HEK293T (cell line): ENCODE data around the gene LRRC8C.

Source experiments
- CTCF ChIA-PET: fragments of 350-600 bp; formaldehyde crosslinking; extraction: SDS; loops from one replicate; lab custom pipeline; 2021; ENCODE audit warnings: antibody characterized with exemption, inconsistent platforms; lab: Yijun Ruan, JAX
- POLR2A ChIA-PET: fragments of 350-600 bp; formaldehyde crosslinking; extraction: SDS; loops from one replicate; lab custom pipeline; 2020; ENCODE audit warnings: antibody characterized with exemption, inconsistent platforms; lab: Yijun Ruan, JAX
- DNase-seq: peaks from one replicate; pipeline ENCODE4 v3.0.0; 2012; ENCODE audit warnings: mixed read lengths; ENCODE audit errors: extremely low spot score
- ARNT ChIP-seq: fragments of 450-650 bp; IDR thresholded peaks from 2 replicates; pipeline ENCODE4 v1.6.1; 2017; ENCODE audit warnings: mild to moderate bottlenecking
- BHLHE40 ChIP-seq: fragments of 450-650 bp; IDR thresholded peaks from 2 replicates; pipeline ENCODE4 v1.6.1; 2016; ENCODE audit warnings: mild to moderate bottlenecking, moderate library complexity, borderline replicate concordance
- CTBP1 ChIP-seq: fragments of 450-650 bp; IDR thresholded peaks from 2 replicates; pipeline ENCODE4 v1.6.1; 2016; ENCODE audit warnings: borderline replicate concordance
- ELF4 ChIP-seq: fragments of 450-650 bp; IDR thresholded peaks from 2 replicates; pipeline ENCODE4 v1.6.1; 2017; ENCODE audit warnings: antibody characterized with exemption
- FOXA1 ChIP-seq: fragments of 450-650 bp; IDR thresholded peaks from 2 replicates; pipeline ENCODE4 v1.6.1; 2016; ENCODE audit warnings: mild to moderate bottlenecking
- FOXK2 ChIP-seq: fragments of 450-650 bp; IDR thresholded peaks from 2 replicates; pipeline ENCODE4 v1.6.1; 2016; ENCODE audit warnings: mild to moderate bottlenecking
- FOXM1 ChIP-seq: fragments of 450-650 bp; IDR thresholded peaks from 2 replicates; pipeline ENCODE4 v1.6.1; 2017; ENCODE audit warnings: mild to moderate bottlenecking, borderline replicate concordance
- HDGF ChIP-seq: fragments of 450-650 bp; IDR thresholded peaks from 2 replicates; pipeline ENCODE4 v1.6.1; 2017; ENCODE audit warnings: antibody characterized with exemption, borderline replicate concordance
- L3MBTL2 ChIP-seq: fragments of 450-650 bp; conservative IDR thresholded peaks from 2 replicates; pipeline ENCODE4 v1.6.1; 2016; ENCODE audit warnings: mild to moderate bottlenecking
- LEF1 ChIP-seq: fragments of 450-650 bp; IDR thresholded peaks from 2 replicates; pipeline ENCODE4 v1.6.1; 2017; ENCODE audit warnings: mild to moderate bottlenecking, borderline replicate concordance
- NFRKB ChIP-seq: fragments of 450-650 bp; IDR thresholded peaks from 2 replicates; pipeline ENCODE4 v1.6.1; 2016; ENCODE audit warnings: mild to moderate bottlenecking, moderate library complexity
- SP1 ChIP-seq: fragments of 450-650 bp; IDR thresholded peaks from 2 replicates; pipeline ENCODE4 v1.6.1; 2017
- SUZ12 ChIP-seq: fragments of 450-650 bp; IDR thresholded peaks from 2 replicates; pipeline ENCODE4 v1.6.1; 2016; ENCODE audit warnings: mild to moderate bottlenecking
- TARDBP ChIP-seq: fragments of 450-650 bp; IDR thresholded peaks from 2 replicates; pipeline ENCODE4 v1.6.1; 2016
- ZNF384 ChIP-seq: fragments of 450-650 bp; IDR thresholded peaks from 2 replicates; pipeline ENCODE4 v1.6.1; 2016
- TF ChIP-seq, protein P1 (sequence below): fragments of 450-650 bp; IDR thresholded peaks from 2 replicates; pipeline ENCODE4 v1.6.1; 2016

LRRC8C gene

DNA sequence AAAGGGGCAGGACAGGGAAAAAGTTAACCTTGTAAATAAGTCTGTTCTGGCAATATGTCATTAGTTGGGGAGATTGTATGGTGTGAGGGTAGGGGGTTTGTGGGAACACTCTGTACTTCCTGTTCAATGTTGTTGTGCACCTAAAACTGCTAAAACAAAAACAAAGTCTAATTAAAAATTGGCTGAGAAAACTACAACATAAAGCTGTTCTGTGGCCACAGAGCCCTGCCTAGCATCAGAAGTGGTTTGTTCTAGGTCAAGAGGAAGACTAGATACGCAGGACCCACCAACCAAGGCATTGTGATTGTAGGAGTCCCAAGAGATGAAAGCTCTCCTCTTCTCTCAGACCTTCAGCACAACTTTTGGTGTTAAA lies 106.9 kb downstream of the LRRC8C start:
- TF ChIP-seq ZNF384, result no peak
- no peak for TF ChIP-seq FOXA1
- CTCF ChIA-PET, result no interaction called here
- POLR2A ChIA-PET, result no interaction called here
- DNase-seq, result no peak

DNA sequence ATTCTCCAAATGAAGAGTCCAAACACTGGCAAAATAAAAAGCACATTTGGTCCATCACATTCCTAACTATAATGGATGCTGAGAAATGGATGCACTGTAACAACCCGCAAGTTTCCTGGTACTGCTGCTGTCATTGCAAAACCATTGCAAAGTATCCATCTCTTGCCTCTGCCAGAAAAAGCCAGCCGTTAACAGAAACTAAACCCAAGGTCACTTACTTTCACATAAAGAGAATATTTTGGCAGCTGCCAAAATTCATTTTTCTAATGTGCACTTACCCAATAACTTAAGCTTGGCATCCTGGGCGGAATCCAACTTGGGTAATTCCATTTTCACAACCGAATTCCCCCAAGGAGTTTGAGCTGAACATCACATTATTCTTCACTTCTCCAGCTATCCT lies 110.9 kb downstream of the LRRC8C start:
- DNase-seq, result no peak
- no peak for TF ChIP-seq TARDBP
- no peak for TF ChIP-seq FOXM1
- no peak for TF ChIP-seq L3MBTL2
- TF ChIP-seq, protein P1, sequence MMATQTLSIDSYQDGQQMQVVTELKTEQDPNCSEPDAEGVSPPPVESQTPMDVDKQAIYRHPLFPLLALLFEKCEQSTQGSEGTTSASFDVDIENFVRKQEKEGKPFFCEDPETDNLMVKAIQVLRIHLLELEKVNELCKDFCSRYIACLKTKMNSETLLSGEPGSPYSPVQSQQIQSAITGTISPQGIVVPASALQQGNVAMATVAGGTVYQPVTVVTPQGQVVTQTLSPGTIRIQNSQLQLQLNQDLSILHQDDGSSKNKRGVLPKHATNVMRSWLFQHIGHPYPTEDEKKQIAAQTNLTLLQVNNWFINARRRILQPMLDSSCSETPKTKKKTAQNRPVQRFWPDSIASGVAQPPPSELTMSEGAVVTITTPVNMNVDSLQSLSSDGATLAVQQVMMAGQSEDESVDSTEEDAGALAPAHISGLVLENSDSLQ, result no peak
- no peak for TF ChIP-seq ARNT
- TF ChIP-seq LEF1, result no peak
- TF ChIP-seq ZNF384, result no peak
- no peak for TF ChIP-seq SP1
- TF ChIP-seq CTBP1, result no peak
- TF ChIP-seq BHLHE40, result no peak
- TF ChIP-seq SUZ12, result no peak
- TF ChIP-seq FOXA1, result no peak
- no peak for TF ChIP-seq ELF4
- no peak for TF ChIP-seq NFRKB
- TF ChIP-seq HDGF, result no peak
- no peak for TF ChIP-seq FOXK2
- POLR2A ChIA-PET, result no interaction called here
- CTCF ChIA-PET, result interaction anchor here (0.5 to 0.6 kb wide), 2 partner anchors 48 to 61 kb away, joined by 3 read pairs; no protein-coding TSS in a partner anchor

- DNase-seq, result no peak
- no peak for TF ChIP-seq NFRKB
- no peak for TF ChIP-seq BHLHE40
- TF ChIP-seq TARDBP, result no peak
- TF ChIP-seq SP1, result no peak
- no peak for TF ChIP-seq ARNT
- ChIA-PET POLR2A (no interaction called here), CTCF (no interaction called here)
These were observed 113.7 kb downstream of the LRRC8C start for GRCh38 chr1:89746424-89747149.

DNA sequence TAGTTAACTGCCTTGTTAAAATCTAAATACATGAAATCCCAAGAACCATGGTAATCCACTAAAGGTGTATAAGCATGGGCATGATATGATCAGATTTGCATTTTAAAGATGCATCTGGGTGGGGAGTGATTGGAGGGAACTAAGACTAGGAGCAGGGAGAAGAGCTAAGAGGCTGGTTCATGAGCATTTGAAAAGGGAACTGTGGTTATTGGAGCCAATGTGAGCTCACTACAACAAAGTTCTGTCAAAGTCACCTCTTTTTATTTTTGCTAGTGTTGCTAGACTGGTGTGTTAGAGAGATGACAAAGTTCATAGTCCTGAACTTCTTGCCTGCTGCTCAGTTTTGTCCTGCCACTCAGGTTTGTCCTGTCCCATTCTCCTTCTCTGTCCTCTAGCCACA lies 120.8 kb downstream of the LRRC8C start:
- CTCF ChIA-PET, result no interaction called here
- TF ChIP-seq ELF4 (no peak), ZNF384 (no peak), FOXM1 (no peak), SP1 (no peak), SUZ12 (no peak), CTBP1 (no peak), L3MBTL2 (no peak), BHLHE40 (no peak), FOXA1 (no peak), HDGF (no peak), NFRKB (no peak), LEF1 (no peak), ARNT (no peak), FOXK2 (no peak), TARDBP (no peak)
- TF ChIP-seq, protein P1, result no peak
- POLR2A ChIA-PET, result no interaction called here
- DNase-seq, result no peak

GRCh38 chr1:89754518-89754917 lies 121.6 kb downstream of the LRRC8C start:
- no peak for DNase-seq
- ChIA-PET POLR2A (no interaction called here), CTCF (interaction anchor here (1.0 kb wide), 2 partner anchors 8 to 13 kb away, joined by 3 to 4 read pairs; no protein-coding TSS in a partner anchor)
- no peak for TF ChIP-seq L3MBTL2
- no peak for TF ChIP-seq SUZ12
- TF ChIP-seq ZNF384, result no peak
- TF ChIP-seq CTBP1, result no peak
- no peak for TF ChIP-seq LEF1
- no peak for TF ChIP-seq ARNT
- no peak for TF ChIP-seq BHLHE40
- TF ChIP-seq ELF4, result no peak
- no peak for TF ChIP-seq NFRKB
- TF ChIP-seq TARDBP, result no peak
- no peak for TF ChIP-seq FOXM1
- TF ChIP-seq SP1, result no peak
- TF ChIP-seq, protein P1, result no peak
- TF ChIP-seq FOXK2, result no peak
- no peak for TF ChIP-seq FOXA1
- TF ChIP-seq HDGF, result no peak

GRCh38 chr1:89755591-89755990 lies 122.7 kb downstream of the LRRC8C start:
- ChIA-PET CTCF (interaction anchor here (1.0 kb wide), 1 partner anchor 11 kb away, joined by 3 read pairs; no protein-coding TSS in a partner anchor), POLR2A (no interaction called here)
- DNase-seq, result no peak
- TF ChIP-seq TARDBP (no peak), ELF4 (no peak), FOXM1 (no peak), ARNT (no peak), SUZ12 (no peak), CTBP1 (no peak), LEF1 (no peak), FOXA1 (no peak), SP1 (no peak), FOXK2 (no peak), ZNF384 (no peak), HDGF (no peak), NFRKB (no peak), L3MBTL2 (no peak), BHLHE40 (no peak)
- TF ChIP-seq, protein P1, result no peak
